IMR-90 (cell line): ENCODE measurements around the gene DENND5A. TPM values are rescaled to one million over a fixed set of nuclear protein-coding genes. Genes with fewer than 3 reads are reported as not detected.
A peak's percentile ranks its signal among the peaks of the same experiment; 100 is the strongest.

Experiments
- ATAC-seq: fragments of 200-7000 bp; cut with Tn5 transposase; 2 replicates; pipeline ENCODE4 v1.9.1; 2020; ENCODE audit warnings: low read depth, mild to moderate bottlenecking, moderate library complexity
- BruUV-seq: library from RNA; stranded (reverse); fragments of 400-500 nt; replicated peaks from 2 replicates; lab custom pipeline; 2021; lab: Mats Ljungman, UMichigan
- CTCF ChIA-PET: fragments of 300-600 bp; formaldehyde crosslinking; extraction: SDS; loops from one replicate; lab custom pipeline; 2021; ENCODE audit warnings: antibody characterized with exemption; lab: Yijun Ruan, JAX
- POLR2A ChIA-PET: fragments of 300-600 bp; sonication (Branson Sonifier 250); formaldehyde crosslinking; loops from one replicate; lab custom pipeline; 2022; ENCODE audit warnings: antibody characterized with exemption; ENCODE audit not compliant: unreplicated experiment; lab: Charles Lee
- DNase-seq: peaks from one replicate; pipeline ENCODE4 v3.0.0; 2013
- H2AFZ ChIP-seq: replicated peaks from 2 replicates; pipeline ENCODE3; 2013; ENCODE audit warnings: low read length, mild to moderate bottlenecking; ENCODE audit not compliant: poor library complexity
- H2AK5ac ChIP-seq: 2 replicates; pipeline ENCODE4 v1.6.1; 2013; ENCODE audit warnings: low read depth, low read length, inconsistent platforms
- H2AK9ac ChIP-seq: replicated peaks from 2 replicates; pipeline ENCODE3; 2013; ENCODE audit warnings: mild to moderate bottlenecking, low read depth, low read length, moderate library complexity; ENCODE audit not compliant: poor library complexity
- H2BK120ac ChIP-seq: 2 replicates; pipeline ENCODE4 v1.6.1; 2013; ENCODE audit warnings: low read depth, low read length, inconsistent platforms
- H2BK15ac ChIP-seq: 3 replicates; pipeline ENCODE4 v1.6.1; 2013; ENCODE audit warnings: low read depth, low read length, inconsistent platforms
- H2BK20ac ChIP-seq: 2 replicates; pipeline ENCODE4 v1.6.1; 2013; ENCODE audit warnings: low read depth, mild to moderate bottlenecking, inconsistent platforms, low read length, moderate library complexity
- H2BK5ac ChIP-seq: 2 replicates; pipeline ENCODE4 v1.6.1; 2013; ENCODE audit warnings: mild to moderate bottlenecking, low read depth, low read length, inconsistent platforms; ENCODE audit not compliant: poor library complexity, severe bottlenecking
- H3K14ac ChIP-seq: replicated peaks from 2 replicates; pipeline ENCODE4 v1.6.1; 2013; ENCODE audit warnings: low read depth, low read length, inconsistent platforms
- H3K18ac ChIP-seq: 2 replicates; pipeline ENCODE4 v1.6.1; 2013; ENCODE audit warnings: low read depth, low read length, control low read depth
- H3K23ac ChIP-seq: 2 replicates; pipeline ENCODE4 v1.6.1; 2013; ENCODE audit warnings: low read depth, low read length, inconsistent platforms
- H3K27ac ChIP-seq: 2 replicates; pipeline ENCODE4 v1.5.1; 2013; ENCODE audit warnings: mild to moderate bottlenecking, control low read depth, low read length; ENCODE audit not compliant: insufficient read depth
- H3K27me3 ChIP-seq: 2 replicates; pipeline ENCODE4 v1.6.1; 2013; ENCODE audit warnings: low read length; ENCODE audit not compliant: control insufficient read depth, insufficient read depth
- H3K36me3 ChIP-seq: 2 replicates; pipeline ENCODE4 v1.6.1; 2013; ENCODE audit warnings: low read length, mixed read lengths; ENCODE audit not compliant: control insufficient read depth, insufficient read depth
- H3K4ac ChIP-seq: 2 replicates; pipeline ENCODE4 v1.6.1; 2013; ENCODE audit warnings: low read depth, low read length, inconsistent platforms
- H3K4me1 ChIP-seq: 2 replicates; pipeline ENCODE4 v1.6.1; 2013; ENCODE audit warnings: low read length, mixed read lengths; ENCODE audit not compliant: control insufficient read depth, insufficient read depth
- H3K4me2 ChIP-seq: 2 replicates; pipeline ENCODE4 v1.6.1; 2013; ENCODE audit warnings: low read depth, mild to moderate bottlenecking, control low read depth, low read length, moderate library complexity
- H3K4me3 ChIP-seq: 2 replicates; pipeline ENCODE4 v1.5.1; 2013; ENCODE audit warnings: low read depth, mild to moderate bottlenecking, control low read depth, low read length, moderate library complexity; ENCODE audit not compliant: insufficient read depth
- H3K56ac ChIP-seq: 2 replicates; pipeline ENCODE4 v1.6.1; 2013; ENCODE audit warnings: low read length, inconsistent platforms; ENCODE audit not compliant: insufficient read depth; ENCODE audit errors: extremely low read depth
- H3K79me1 ChIP-seq, 2 experiments: 2 replicates each; pipeline ENCODE4 v1.6.1; 2013; ENCODE audit warnings: low read length in 2 of 2, inconsistent platforms in 1 of 2, low read depth in 1 of 2
- H3K9ac ChIP-seq: 2 replicates; pipeline ENCODE4 v1.6.1; 2013; ENCODE audit warnings: low read depth, low read length, control low read depth
- H3K9me1 ChIP-seq: 2 replicates; pipeline ENCODE4 v1.6.1; 2013; ENCODE audit warnings: low read length, inconsistent platforms; ENCODE audit not compliant: insufficient read depth
- H3K9me3 ChIP-seq: 2 replicates; pipeline ENCODE4 v1.6.1; 2013; ENCODE audit warnings: low read length; ENCODE audit not compliant: control insufficient read depth, insufficient read depth
- H4K20me1 ChIP-seq: 2 replicates; pipeline ENCODE4 v1.6.1; 2013; ENCODE audit warnings: low read length, inconsistent platforms; ENCODE audit not compliant: insufficient read depth
- H4K5ac ChIP-seq: 2 replicates; pipeline ENCODE4 v1.6.1; 2013; ENCODE audit warnings: mild to moderate bottlenecking, low read depth, low read length, control low read depth
- H4K8ac ChIP-seq, 2 experiments: 2 replicates each; pipeline ENCODE4 v1.6.1; 2013; ENCODE audit warnings: low read depth in 2 of 2, low read length in 2 of 2, control low read depth in 1 of 2, inconsistent platforms in 1 of 2
- H4K91ac ChIP-seq: 2 replicates; pipeline ENCODE4 v1.6.1; 2013; ENCODE audit warnings: low read depth, low read length, inconsistent platforms; ENCODE audit not compliant: insufficient read depth
- CEBPB ChIP-seq: IDR thresholded peaks from 2 replicates; pipeline ENCODE4 v1.6.1; 2012; ENCODE audit warnings: low read depth, low read length, improper control_type of control experiment
- CHD1 ChIP-seq: IDR thresholded peaks from 2 replicates; pipeline ENCODE4 v1.6.1; 2012; ENCODE audit warnings: low read depth, low read length, improper control_type of control experiment
- CTCF ChIP-seq: conservative IDR thresholded peaks from 2 replicates; pipeline ENCODE4 v1.5.1; 2012; ENCODE audit warnings: mild to moderate bottlenecking, low read depth, low read length, improper control_type of control experiment
- ELK1 ChIP-seq: fragments of 150-350 bp; IDR thresholded peaks from 2 replicates; pipeline ENCODE4 v1.6.1; 2016; ENCODE audit warnings: low read depth, mild to moderate bottlenecking, low read length, moderate library complexity, borderline replicate concordance
- MAFK ChIP-seq: IDR thresholded peaks from 2 replicates; pipeline ENCODE4 v1.6.1; 2012; ENCODE audit warnings: low read depth, low read length, improper control_type of control experiment
- MAZ ChIP-seq: IDR thresholded peaks from 2 replicates; pipeline ENCODE4 v1.6.1; 2012; ENCODE audit warnings: low read depth, mild to moderate bottlenecking, low read length, improper control_type of control experiment, moderate library complexity, borderline replicate concordance
- MXI1 ChIP-seq: IDR thresholded peaks from 2 replicates; pipeline ENCODE4 v1.6.1; 2012; ENCODE audit warnings: low read depth, mild to moderate bottlenecking, low read length, moderate library complexity, borderline replicate concordance
- POLR2A ChIP-seq: IDR thresholded peaks from 2 replicates; pipeline ENCODE4 v1.6.1; 2012; ENCODE audit warnings: mild to moderate bottlenecking, low read depth, low read length
- RAD21 ChIP-seq: IDR thresholded peaks from 2 replicates; pipeline ENCODE4 v1.6.1; 2012; ENCODE audit warnings: low read length, improper control_type of control experiment
- SMC3 ChIP-seq: fragments of 150-350 bp; IDR thresholded peaks from 2 replicates; pipeline ENCODE4 v1.6.1; 2016; ENCODE audit warnings: low read depth, mild to moderate bottlenecking, antibody characterized with exemption, low read length, moderate library complexity
- USF2 ChIP-seq: fragments of 150-350 bp; IDR thresholded peaks from 2 replicates; pipeline ENCODE4 v1.6.1; 2017; ENCODE audit warnings: mild to moderate bottlenecking, antibody characterized with exemption, low read length, low read depth
- WGBS, 2 experiments: methylation state at CpG; one replicate each; pipeline versions ENCODE4 v1.1.5 to v1.1.7; 2013; ENCODE audit warnings: missing lambda C conversion rate in 2 of 2; ENCODE audit not compliant: insufficient read length in 1 of 2; ENCODE audit errors: extremely low coverage in 2 of 2; 5-methylcytosine and 5-hydroxymethylcytosine counted together
- dilution Hi-C: fragments of 300-500 bp; cut with HindIII; formaldehyde crosslinking; loops from one replicate; pipeline ENCODE4 v1.14.3; 2018; ENCODE audit warnings: low sequenced_read_pairs; ENCODE audit not compliant: unreplicated experiment
- in situ Hi-C: fragments of 300-500 bp; cut with MboI; formaldehyde crosslinking; loops from 3 replicates; pipeline ENCODE4 v1.14.3; 2019; ENCODE audit warnings: low sequenced_read_pairs, inconsistent platforms, mixed read lengths
- intact Hi-C: fragments of 100-400 bp; cut with micrococcal nuclease; formaldehyde crosslinking; loops from 2 replicates; pipeline ENCODE4 v1.10.0; 2022
- polyA plus RNA-seq, 3 experiments: library from polyadenylated mRNA; depleted of rRNA; stranded (reverse); fragments of >200 nt; gene quantifications; 2 replicates each; pipeline ENCODE4 v1.2.3, GENCODE V29; 2012; ENCODE audit warnings: low replicate concordance in 1 of 3
- total RNA-seq: library from RNA; depleted of rRNA; stranded (reverse); fragments of >200 nt; gene quantifications from 2 replicates; pipeline ENCODE4 v1.2.3, GENCODE V29; 2012

DENND5A gene
- total and polyA plus RNA-seq, 2 of the 4 experiments (the other 2 are of a cell fraction) = 179 to 192 TPM

GRCh38 chr11:9276571-9276970 lies 11.4 kb upstream of the DENND5A start:
- BruUV-seq = no TSS peak
- no CpG with 5 or more reads among the region's 3 CpGs for WGBS, 2 experiments

More at GRCh38 chr11:9276571-9276970, 11.4 kb upstream of the DENND5A start:
- Histone ChIP-seq H2BK120ac (no peak overlapping the region), H3K4me3 (no peak overlapping the region), H2BK15ac (no peak overlapping the region), H3K9me1 (no peaks in the 10 kb centered on the region), H2BK20ac (no peak overlapping the region), H3K56ac (no peak overlapping the region), H3K79me1 (peaks cover 0 to 5% of the 10 kb centered on the region in 2 experiments; a peak in 2 of 4 replicates), H3K36me3 (peaks cover 2% of the 10 kb centered on the region; the same call in 1 of the 2 replicates), H2AK5ac (0 out of 2 replicates have a peak overlapping the region, but pooled peaks have one; percentile 24), H3K4me2 (no peak overlapping the region), H4K5ac (no peak overlapping the region), H2BK5ac (no peak overlapping the region), H4K8ac (no peak overlapping the region), H4K91ac (no peak overlapping the region), H3K4me1 (peaks cover 2% of the 10 kb centered on the region; the same call in 1 of the 2 replicates), H4K20me1 (peaks cover 3% of the 10 kb centered on the region; the same call in 1 of the 2 replicates), H3K27ac (no peak overlapping the region), H3K4ac (no peak overlapping the region), H3K14ac (no peak overlapping the region), H2AK9ac (no peak overlapping the region), H3K23ac (no peak overlapping the region), H3K9ac (no peak overlapping the region), H2AFZ (no peak overlapping the region), H3K27me3 (no peaks in the 10 kb centered on the region), H3K18ac (no peak overlapping the region), H3K9me3 (no peaks in the 10 kb centered on the region)
- ATAC-seq (no peak), DNase-seq (no peak)
- POLR2A ChIA-PET = interaction anchor here (0.7 kb wide), 1 partner anchor 191 kb away, joined by 4 read pairs; no protein-coding TSS in a partner anchor
- dilution Hi-C loops (no loop called here), intact Hi-C loops (no loop called here), in situ Hi-C loops (no loop called here)
- TF ChIP-seq USF2 (no peak), CTCF (no peak), MAZ (no peak), MXI1 (no peak), CHD1 (no peak), SMC3 (no peak), POLR2A (no peak), ELK1 (no peak), MAFK (no peak), CEBPB (no peak), RAD21 (no peak)
- CTCF ChIA-PET = no interaction called here
